Hippocampal formation (tissue), 2 donors: ENCODE results near the gene GPX2.

ENCODE experiments used
- DNase-seq, 2 donors: peaks; one replicate each; lab custom pipeline; 2025; lab: John Stamatoyannopoulos, UW

GPX2 gene

GRCh38 chr14:64939817-64940190, 2.7 kb downstream of the GPX2 start:
- no peak for DNase-seq

DNA sequence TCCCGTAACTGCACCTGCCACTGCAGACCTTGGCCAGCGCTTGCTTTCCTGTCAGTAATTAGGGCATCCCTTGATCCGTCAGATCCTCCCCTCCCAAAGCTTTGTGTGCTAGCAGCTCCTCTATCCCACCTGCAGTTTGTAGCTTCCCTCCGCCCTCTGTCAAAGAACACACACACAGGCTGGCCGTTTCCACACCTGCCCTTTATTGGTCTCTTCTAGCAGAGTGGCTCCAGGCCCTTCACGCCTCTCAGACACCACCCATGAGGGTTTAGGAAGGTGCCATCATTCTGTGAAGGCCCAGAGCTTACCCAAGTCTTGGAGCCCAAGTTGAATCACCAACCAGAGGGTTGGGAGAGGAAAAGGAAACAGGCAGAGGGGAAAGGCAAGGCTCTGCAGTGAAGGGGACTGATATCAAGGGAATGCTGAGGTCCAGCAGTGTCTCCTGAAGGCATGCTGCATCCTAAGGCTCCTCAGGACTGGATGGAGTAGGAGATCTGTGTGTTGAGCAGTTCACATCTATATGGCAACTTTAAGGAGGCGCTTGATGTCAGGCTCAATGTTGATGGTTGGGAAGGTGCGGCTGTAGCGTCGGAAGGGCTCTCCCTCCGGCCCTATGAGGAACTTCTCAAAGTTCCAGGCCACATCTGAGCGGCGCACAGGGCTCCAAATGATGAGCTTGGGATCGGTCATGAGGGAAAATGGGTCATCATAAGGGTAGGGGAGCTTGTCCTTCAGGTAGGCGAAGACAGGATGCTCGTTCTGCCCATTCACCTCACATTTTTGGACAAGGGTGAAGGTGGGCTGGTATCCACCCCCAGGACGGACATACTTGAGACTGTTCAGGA, 3.4 kb downstream of the GPX2 start:
- no peak for DNase-seq

DNA sequence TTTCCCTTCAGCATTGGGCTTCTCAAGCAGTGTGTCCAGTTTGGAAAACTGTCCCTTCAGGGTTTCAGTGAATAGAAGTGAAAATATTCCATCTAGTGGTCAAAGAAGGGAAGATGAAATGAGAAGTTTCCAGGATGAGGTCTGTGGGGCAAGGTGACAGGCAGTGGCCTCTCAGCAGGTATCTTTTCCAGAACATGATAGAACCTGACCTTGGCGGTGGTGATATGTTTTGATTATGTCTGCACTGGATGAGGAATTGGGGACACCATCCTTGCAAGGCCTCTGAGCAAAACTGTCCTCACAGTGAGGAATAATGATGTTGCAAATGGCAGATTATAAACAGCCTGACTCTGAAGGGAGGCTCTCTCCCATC, 4.7 kb downstream of the GPX2 start:
- no peak for DNase-seq

DNA sequence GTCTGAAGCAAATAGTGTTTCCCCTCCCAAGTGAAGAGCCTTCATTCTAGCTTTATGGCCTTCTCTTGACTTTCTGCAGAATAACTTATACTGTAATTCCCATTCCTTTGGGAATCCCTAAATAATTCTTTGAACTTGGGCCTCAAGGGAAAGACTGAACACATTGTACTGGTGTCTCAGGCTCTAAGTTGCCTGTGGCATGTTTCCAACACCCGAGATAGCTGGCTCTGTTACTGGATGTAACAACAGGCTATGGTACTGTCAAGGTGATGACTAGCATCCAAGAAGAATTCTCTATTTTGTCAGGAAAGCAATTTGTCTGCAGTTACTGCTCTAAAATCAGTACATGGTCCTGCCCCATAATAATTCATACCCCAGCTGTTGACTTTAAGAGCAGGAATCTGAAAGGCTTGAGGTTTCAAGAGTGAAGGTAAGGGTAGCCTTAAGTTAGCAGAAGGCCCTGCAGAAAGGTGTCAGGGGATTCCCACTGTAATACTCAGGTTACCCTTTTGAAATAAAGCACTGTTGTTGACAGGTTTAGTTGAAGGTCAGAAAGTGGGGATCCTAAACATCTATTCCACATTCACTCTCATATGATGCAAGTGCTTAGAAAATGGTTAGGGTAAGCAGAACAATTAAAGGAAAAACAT, 5.2 kb downstream of the GPX2 start:
- DNase-seq: no peak

DNA sequence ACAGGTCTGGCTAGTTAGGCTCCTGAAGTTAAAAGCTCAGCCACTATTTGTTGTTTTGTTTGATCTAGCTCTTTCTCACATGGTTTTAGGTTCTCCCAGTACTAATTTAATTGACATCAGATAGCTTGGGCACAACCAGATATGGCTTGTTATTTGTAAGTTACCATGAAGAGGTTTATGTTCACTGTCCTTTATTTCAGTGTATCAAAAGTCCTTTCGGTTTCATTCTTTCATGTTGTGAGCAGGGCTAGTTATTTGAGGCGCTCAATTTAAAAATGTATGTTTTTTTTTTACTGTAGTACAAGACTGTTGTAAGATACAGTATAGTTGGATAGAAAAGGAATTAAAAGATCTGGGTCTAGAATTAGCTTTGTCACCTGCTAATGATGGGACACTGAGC, 7.0 kb downstream of the GPX2 start:
- DNase-seq: no peak

- no peak for DNase-seq
Measured at GRCh38 chr14:64934338-64934929, 8.1 kb downstream of the GPX2 start.

GRCh38 chr14:64932231-64932630, 10.3 kb downstream of the GPX2 start:
- no peak for DNase-seq

DNA sequence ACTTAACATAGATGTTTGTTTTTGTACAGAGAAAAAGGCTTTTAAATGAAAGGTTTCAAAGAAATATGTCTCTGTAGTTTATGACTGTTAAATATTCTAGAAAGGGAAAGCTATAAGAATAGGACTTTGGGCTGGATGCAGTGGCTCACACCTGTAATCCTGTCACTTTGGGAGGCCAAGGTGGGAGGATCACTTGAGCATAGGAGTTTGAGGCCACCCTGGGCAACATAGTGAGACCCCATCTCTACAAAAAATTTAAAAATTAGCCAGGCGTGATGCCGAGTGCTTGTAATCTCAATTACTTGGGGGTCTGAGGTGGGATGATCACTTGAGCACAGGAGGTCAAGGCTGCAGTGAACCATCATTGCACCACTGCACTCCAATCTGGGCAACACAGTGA, 11.4 kb downstream of the GPX2 start:
- DNase-seq: no peak

DNA sequence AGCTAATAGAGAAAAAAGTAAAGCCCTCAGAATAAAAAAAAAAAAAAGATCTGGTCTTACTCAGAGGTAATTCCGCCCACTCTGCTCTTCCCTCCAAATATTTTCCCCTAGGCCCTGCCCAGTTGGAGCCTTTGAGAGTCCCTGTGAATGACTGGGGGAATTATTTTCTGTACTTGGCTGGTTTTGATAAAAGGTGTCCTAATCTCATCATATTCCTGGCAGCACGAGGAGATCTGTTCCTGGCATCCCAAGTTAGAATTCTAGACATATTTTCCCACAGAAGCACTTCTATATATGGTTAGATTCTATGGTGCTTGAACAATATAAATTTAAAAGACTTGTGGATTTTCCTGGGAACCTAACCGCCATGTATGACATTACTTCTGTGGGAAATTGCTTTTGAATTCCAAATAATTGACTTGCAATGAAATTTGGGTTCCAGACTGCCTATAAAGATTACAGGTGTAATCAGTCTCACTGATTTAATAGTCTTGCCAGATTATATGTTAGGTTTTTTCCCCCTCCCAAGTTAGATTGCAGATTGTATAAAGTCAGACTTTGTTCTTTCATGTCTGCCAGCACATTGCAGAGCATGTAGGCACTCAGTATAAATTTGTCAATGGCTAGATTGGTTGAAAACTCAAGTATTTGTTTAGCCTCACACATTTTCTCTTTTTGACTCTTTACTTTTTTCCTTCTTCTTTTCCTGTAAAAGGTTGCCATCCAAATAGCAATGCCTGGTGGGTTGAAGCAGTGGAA, 12.3 kb downstream of the GPX2 start:
- DNase-seq: no peak

DNA sequence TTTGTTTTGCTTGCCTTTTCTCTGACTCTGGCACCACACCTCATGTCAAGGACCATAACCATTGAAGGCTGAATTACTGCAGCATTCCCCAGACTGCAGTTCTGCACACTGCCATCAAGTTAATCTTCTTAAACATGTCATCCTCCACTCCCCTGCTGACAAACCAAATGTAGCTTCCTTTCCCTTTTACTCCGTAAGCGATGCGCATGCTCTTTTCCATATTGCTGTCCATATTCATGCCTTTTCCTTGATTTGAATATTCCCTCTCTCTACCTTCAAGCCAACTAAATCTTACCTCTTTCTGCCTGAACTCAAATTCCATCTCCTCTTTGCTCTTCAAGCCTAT, 13.6 kb downstream of the GPX2 start:
- DNase-seq: no peak

GRCh38 chr14:64928239-64929013, 14.1 kb downstream of the GPX2 start:
- DNase-seq: no peak

GRCh38 chr14:64927031-64927430, 15.5 kb downstream of the GPX2 start:
- no peak for DNase-seq

DNA sequence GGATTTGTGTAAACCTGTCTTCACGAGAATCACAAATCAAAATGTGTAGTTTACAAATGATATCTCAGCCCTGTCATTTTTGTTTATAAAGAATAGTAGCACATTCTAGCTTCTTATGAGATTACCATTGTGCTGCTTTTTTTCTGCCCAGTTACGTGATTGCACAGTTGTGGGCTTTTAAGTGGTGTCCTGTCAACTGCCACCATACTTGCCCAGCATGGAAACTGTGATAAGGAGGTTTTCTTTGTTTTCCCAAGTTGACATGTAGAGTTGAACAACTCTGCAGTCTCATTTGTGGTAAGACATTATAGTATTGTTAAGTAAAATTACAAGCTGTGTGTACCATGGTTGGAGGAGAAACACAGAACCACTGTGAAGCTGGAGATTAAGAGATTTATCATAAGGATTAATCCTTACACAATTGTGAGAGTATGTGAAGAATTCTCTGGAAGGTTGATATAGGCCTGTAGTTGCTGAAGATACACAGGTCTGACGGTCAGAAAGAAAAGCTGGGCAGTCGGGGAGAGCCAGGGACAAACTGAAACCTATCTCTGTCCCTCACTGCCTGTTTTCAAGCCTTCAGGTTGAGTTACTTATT, 16.0 kb downstream of the GPX2 start:
- no peak for DNase-seq

- no peak for DNase-seq
Measured at GRCh38 chr14:64923015-64923414, 19.5 kb downstream of the GPX2 start.

GRCh38 chr14:64920465-64920864, 22.1 kb downstream of the GPX2 start:
- no peak for DNase-seq

DNA sequence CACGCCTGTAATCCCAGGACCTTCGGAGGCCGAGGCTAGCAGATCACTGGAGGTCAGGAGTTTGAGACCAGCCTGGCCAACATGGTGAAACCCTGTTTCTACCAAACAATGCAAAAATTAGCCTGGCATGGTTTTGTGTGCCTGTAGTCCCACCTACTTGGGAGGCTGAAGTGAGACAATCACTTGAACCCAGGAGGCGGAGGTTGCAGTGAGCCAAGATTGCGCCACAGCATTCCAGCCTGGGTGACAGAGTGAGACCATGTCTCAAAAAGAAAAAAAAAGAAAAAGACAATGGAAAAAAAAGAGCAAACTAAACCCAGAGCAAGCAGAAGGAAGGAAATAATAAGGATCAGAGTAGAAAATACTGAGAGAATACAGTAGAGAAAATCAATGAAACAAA, 22.9 kb downstream of the GPX2 start:
- no peak for DNase-seq

DNA sequence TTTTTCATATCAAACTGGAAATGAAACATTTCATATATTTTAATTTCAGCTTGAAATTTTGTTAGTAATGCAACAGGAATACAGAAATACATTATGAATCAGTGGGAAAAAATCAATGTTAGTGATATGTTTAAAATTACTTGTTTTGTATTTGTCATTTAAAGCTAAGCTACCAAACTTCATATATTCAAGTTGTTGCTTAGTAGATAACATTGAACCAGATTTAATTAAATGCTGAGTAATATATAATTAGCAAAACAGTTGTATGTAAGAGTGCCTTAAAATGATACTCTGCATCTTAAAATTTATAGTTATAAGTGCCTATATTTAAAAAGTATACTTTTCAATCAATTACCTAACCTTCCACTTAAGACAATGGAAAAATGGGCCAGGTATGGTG, 23.3 kb downstream of the GPX2 start:
- DNase-seq: no peak

DNA sequence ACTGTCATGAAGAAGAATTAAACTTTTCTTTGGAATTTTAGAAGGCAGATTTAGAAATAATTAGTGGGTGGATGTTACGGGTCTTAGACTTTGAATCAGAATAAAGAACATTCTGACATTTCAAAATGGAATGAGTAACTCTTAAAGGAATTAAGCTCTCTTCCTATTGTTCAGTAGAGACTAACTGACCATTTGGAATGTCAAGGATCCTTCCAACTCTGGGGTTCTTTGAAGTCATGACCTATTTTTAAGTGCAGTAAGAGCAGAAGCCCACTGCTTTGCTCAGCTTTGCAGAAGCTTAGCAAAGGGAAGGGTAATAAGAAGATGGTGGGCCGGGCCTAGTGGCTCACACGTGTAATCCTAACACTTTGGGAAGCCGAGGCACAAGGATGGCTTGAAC, 24.3 kb downstream of the GPX2 start:
- DNase-seq: no peak

DNA sequence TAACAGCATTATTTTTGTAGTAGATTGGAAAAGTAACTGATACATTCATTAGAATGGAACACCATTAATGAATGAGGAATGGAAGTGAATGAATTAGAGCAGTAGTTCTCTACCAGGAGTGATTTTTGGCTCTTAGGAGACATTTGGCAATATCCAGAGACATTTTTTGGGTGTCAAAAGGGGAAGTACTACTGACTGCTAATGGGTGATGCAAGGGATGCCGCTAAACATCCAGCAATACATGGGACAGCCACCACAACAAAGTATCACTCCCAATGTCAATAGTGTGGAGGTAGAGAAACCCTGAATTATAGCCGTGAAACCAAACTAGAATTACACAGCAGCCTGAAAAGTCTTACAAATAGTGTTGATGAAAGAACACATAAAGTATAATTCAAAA, 26.7 kb downstream of the GPX2 start:
- DNase-seq: no peak

DNA sequence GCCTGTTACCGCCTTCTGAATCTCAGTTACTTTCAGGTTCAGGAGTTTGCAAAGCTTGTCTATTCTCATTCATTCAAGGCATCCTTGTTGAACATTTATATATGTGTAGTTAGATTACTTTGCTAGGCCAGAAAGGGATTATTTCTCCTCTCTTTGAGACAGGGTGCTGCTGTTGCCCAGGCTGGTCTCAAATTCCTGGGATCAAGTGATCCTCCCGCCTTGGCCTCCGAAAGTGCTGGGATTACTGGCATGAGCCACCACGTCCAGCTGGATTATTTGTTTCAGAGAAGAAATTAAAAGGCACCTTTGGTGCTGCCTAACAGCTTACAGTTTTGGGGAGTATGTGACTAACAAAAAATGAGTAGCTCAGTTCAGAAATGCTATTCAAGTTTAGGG, 27.5 kb downstream of the GPX2 start:
- no peak for DNase-seq

- DNase-seq: peak; percentile 94 to 96
Measured at GRCh38 chr14:64914237-64915028, 28.1 kb downstream of the GPX2 start, which contains the start of gene CHURC1. CHURC1 (plus strand) TSS chr14:64914455; CDS start chr14:64914496, 41 bp downstream.
